RWPE2 (cell line): Measurements from ENCODE around the gene PNKD.

Experiments used
- ATAC-seq: fragments of 200-7000 bp; cut with Tn5 transposase; 3 replicates; pipeline ENCODE4 v1.9.1; 2021; ENCODE audit warnings: low read depth
- DNase-seq: peaks from one replicate; pipeline ENCODE4 v3.0.0-alpha.2; 2020; ENCODE audit warnings: low spot score
- H3K27ac ChIP-seq: fragments of 450-650 bp; 2 replicates; pipeline ENCODE4 v1.5.1; 2017; ENCODE audit warnings: mild to moderate bottlenecking; ENCODE audit not compliant: poor library complexity, severe bottlenecking
- H3K27me3 ChIP-seq: fragments of 250-450 bp; sonication (Bioruptor Pico); 2 replicates; pipeline ENCODE4 v1.5.1; 2021; ENCODE audit warnings: mild to moderate bottlenecking, moderate library complexity; ENCODE audit not compliant: insufficient read depth, poor library complexity, severe bottlenecking
- H3K36me3 ChIP-seq: fragments of 250-450 bp; sonication (Bioruptor Pico); 2 replicates; pipeline ENCODE4 v1.5.1; 2020; ENCODE audit warnings: low read depth, mild to moderate bottlenecking, moderate library complexity
- H3K4me1 ChIP-seq: fragments of 250-450 bp; sonication (Bioruptor Pico); 2 replicates; pipeline ENCODE4 v1.5.1; 2021; ENCODE audit warnings: mild to moderate bottlenecking, moderate library complexity; ENCODE audit not compliant: insufficient read depth, poor library complexity, severe bottlenecking
- H3K4me3 ChIP-seq: fragments of 250-450 bp; sonication (Bioruptor Pico); 2 replicates; pipeline ENCODE4 v1.5.1; 2021; ENCODE audit warnings: mild to moderate bottlenecking, moderate library complexity; ENCODE audit not compliant: severe bottlenecking
- H3K9me3 ChIP-seq: fragments of 250-450 bp; sonication (Bioruptor Pico); 2 replicates; pipeline ENCODE4 v1.5.1; 2021; ENCODE audit warnings: mild to moderate bottlenecking, moderate library complexity; ENCODE audit not compliant: severe bottlenecking
- CTCF ChIP-seq: fragments of 450-650 bp; IDR thresholded peaks from one replicate; pipeline ENCODE4 v1.5.1; 2017; ENCODE audit warnings: mild to moderate bottlenecking, moderate library complexity; ENCODE audit not compliant: poor library complexity, severe bottlenecking

PNKD gene

GRCh38 chr2:218291318-218292047 is 21.2 kb downstream of the PNKD start:
- Histone ChIP-seq H3K36me3 (peaks cover 10% of the 10 kb centered on the region; the same call in 1 of the 2 replicates), H3K4me1 (peaks cover 54% of the 10 kb centered on the region), H3K9me3 (no peaks in the 10 kb centered on the region), H3K4me3 (peak overlapping the region; percentile 72), H3K27me3 (no peaks in the 10 kb centered on the region), H3K27ac (peak overlapping the region; percentile 95)
- ATAC-seq (no peak), DNase-seq (no peak)
- TF ChIP-seq CTCF: no peak

- peaks cover 61% of the 10 kb centered on the region for H3K4me1 ChIP-seq
- peaks cover 10% of the 10 kb centered on the region; the same call in 1 of the 2 replicates for H3K36me3 ChIP-seq
- DNase-seq: no peak
- H3K27me3 ChIP-seq: no peaks in the 10 kb centered on the region
- peak within 1 kb of the TSS; percentile 95 for H3K27ac ChIP-seq
- ATAC-seq: peak; percentile 76
- peak within 1 kb of the TSS; percentile 72 for H3K4me3 ChIP-seq
- TF ChIP-seq CTCF: peak; percentile 97
- H3K9me3 ChIP-seq: no peaks in the 10 kb centered on the region
These were observed 22.0 kb downstream of the PNKD start, which contains the start of gene TMBIM1 for GRCh38 chr2:218292048-218293014. Gene TMBIM1, minus strand, starts transcription at chr2:218292503. Its CDS starts 10,362 bp downstream, at chr2:218282141.

DNA sequence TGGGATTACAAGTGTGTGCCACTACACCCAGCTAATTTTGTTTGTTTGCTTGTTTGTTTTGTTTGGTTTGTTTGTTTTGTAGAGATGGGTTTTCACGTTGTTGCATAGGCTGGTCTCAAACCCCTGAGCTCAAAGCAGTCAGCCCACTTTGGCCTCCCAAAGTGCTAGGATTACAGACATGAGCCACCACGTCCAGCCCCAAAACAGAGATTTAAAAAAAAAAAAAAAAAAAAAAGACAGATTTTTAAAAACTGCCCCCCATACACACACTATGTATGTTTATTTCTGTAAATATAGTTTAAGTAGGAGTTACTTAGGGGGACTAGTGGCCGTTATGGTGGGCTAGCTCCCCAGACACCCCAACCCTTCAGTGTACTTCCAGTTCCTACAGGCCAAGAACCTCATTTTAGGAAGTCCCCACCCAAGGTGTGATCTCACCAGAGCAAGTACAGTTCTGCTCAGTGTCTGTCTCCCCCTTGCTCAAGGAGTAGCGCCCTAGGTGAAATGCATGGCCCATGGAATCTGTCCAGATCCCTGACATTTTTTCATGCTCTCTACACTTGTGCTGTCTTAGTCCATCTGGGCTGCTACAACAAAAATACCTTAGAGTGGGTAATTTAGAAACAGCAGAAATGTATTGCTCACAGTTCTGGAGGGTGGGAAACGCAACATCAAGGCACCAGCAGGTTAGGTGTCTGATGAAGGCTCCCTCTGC is 23.6 kb downstream of the PNKD start:
- H3K27ac ChIP-seq: peak overlapping the region; percentile 95
- H3K4me3 ChIP-seq: no peak overlapping the region
- peaks cover 10% of the 10 kb centered on the region; the same call in 1 of the 2 replicates for H3K36me3 ChIP-seq
- DNase-seq: no peak
- peaks cover 57% of the 10 kb centered on the region for H3K4me1 ChIP-seq
- no peak for ATAC-seq
- no peaks in the 10 kb centered on the region for H3K27me3 ChIP-seq
- TF ChIP-seq CTCF: no peak
- H3K9me3 ChIP-seq: no peaks in the 10 kb centered on the region

DNA sequence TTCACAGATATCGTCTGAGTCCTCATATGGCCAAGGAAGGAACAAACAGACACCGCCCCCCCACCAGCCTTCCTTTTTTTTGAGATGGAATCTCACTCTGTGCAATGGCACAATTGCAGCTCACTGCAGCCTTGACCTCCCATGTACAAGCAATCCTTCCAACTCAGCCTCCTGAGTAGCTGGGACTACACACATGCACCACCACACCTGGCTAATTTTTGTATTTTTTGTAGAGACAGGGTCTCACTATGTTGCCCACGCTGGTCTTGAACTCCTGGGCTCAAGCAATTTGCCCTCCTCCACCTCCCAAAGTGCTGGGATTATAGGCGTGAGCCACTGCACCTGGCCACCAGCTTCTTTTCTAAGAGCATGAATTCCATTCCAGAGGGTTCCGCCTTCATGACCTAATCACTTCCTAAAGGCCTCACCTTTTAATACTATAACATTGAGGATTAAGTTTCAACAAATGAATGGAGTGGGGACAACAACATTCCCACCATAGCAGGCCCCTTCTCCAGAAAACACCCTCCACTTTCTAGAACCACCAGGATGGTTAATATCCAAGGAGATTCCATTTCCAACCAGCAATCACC is 24.2 kb downstream of the PNKD start:
- H3K36me3 ChIP-seq: peaks cover 10% of the 10 kb centered on the region; the same call in 1 of the 2 replicates
- DNase-seq: no peak
- TF ChIP-seq CTCF: no peak
- H3K9me3 ChIP-seq: no peaks in the 10 kb centered on the region
- no peaks in the 10 kb centered on the region for H3K27me3 ChIP-seq
- ATAC-seq: no peak
- H3K4me3 ChIP-seq: no peak overlapping the region
- peak overlapping the region; percentile 95 for H3K27ac ChIP-seq
- H3K4me1 ChIP-seq: peaks cover 57% of the 10 kb centered on the region
